HL-60/S4 treated with retinoic acid at 250 ng/mL for 4 days and 3 days (cell line): Measurements from ENCODE around the gene GTPBP6.

Source experiments
- in situ Hi-C: fragments of 300-500 bp; cut with MboI; formaldehyde crosslinking; loops from 2 replicates; pipeline ENCODE4 v1.7.0; 2022; ENCODE audit warnings: low sequenced_read_pairs

The GTPBP6 gene

GRCh38 chrX:318739-319578, at the start of gene GTPBP6:
Gene GTPBP6, minus strand, starts transcription at chrX:318796. Its CDS starts 9 bp downstream, at chrX:318787.
- in situ Hi-C loops = no loop called here

- in situ Hi-C loops = no loop called here
These were observed 49.3 kb upstream of the GTPBP6 start for GRCh38 chrX:367866-368265.

- in situ Hi-C loops = no loop called here
These were observed 48.8 kb upstream of the GTPBP6 start for GRCh38 chrX:367349-367748.

GRCh38 chrX:363621-364375, 45.2 kb upstream of the GTPBP6 start:
- in situ Hi-C loops = no loop called here

- in situ Hi-C loops = no loop called here
These were observed 44.5 kb upstream of the GTPBP6 start for GRCh38 chrX:362937-363620.

- in situ Hi-C loops = no loop called here
These were observed 43.8 kb upstream of the GTPBP6 start for GRCh38 chrX:362351-362750.

GRCh38 chrX:361231-362145, 42.9 kb upstream of the GTPBP6 start:
- in situ Hi-C loops = no loop called here

- in situ Hi-C loops = no loop called here
These were observed 42.0 kb upstream of the GTPBP6 start for GRCh38 chrX:360496-361150.

- in situ Hi-C loops = no loop called here
These were observed 40.1 kb upstream of the GTPBP6 start for GRCh38 chrX:358651-359143.

GRCh38 chrX:357693-358471, 39.3 kb upstream of the GTPBP6 start:
- in situ Hi-C loops = no loop called here

- in situ Hi-C loops = no loop called here
These were observed 38.6 kb upstream of the GTPBP6 start for GRCh38 chrX:357035-357692.

- in situ Hi-C loops = no loop called here
These were observed 37.9 kb upstream of the GTPBP6 start for GRCh38 chrX:356385-357034.

- in situ Hi-C loops = no loop called here
These were observed 36.9 kb upstream of the GTPBP6 start for GRCh38 chrX:355329-356050.

GRCh38 chrX:353566-354535, 35.3 kb upstream of the GTPBP6 start:
- in situ Hi-C loops = no loop called here

- in situ Hi-C loops = no loop called here
These were observed 34.2 kb upstream of the GTPBP6 start for GRCh38 chrX:352582-353314.

- in situ Hi-C loops = no loop called here
These were observed 33.6 kb upstream of the GTPBP6 start for GRCh38 chrX:352181-352580.
